Measurements from ENCODE around the gene PPIA.

- TF ChIP-seq CTCF (conservative IDR thresholded peaks at IDR 0.05) (no peak), EZH2 (IDR thresholded peaks at IDR 0.05; ENCODE audit: low read depth) (no peak)
These were observed 6.0 kb downstream of the PPIA start for GRCh38 chr7:44802418-44803025.

Measured in PC-9 (cell line).